Measurements from ENCODE around the gene OR5H1. TPM values are rescaled to one million over a fixed set of nuclear protein-coding genes. Genes with fewer than 3 reads are reported as not detected.
"Not testable (repeated sequence)": the region's sequence is repeated elsewhere in the genome, so short reads cannot be mapped to it uniquely, and the experiment has no call there.

Gene OR5H1
- total RNA-seq, 4 donors from 2014 or later, result not detected

- ATAC-seq, result no peak
- no peak overlapping the region for H3K27ac ChIP-seq
- TF ChIP-seq CTCF (IDR thresholded peaks at IDR 0.05 in 4 of 5, conservative IDR thresholded peaks at IDR 0.05 in 1 of 5) (no peak), POLR2A (IDR thresholded peaks at IDR 0.05) (no peak)
- intact Hi-C loops (cut with DNase I; ENCODE audit: low total_unique reads) (no loop called here), in situ Hi-C loops (cut with MboI; ENCODE audit: low sequenced_read_pairs in 4 of 4) (no loop called here)
- H3K4me1 ChIP-seq, result no peaks in the 10 kb centered on the region
- no peak overlapping the region for H3K4me3 ChIP-seq
- no peaks in the 10 kb centered on the region for H3K27me3 ChIP-seq
- H3K36me3 ChIP-seq, result no peaks in the 10 kb centered on the region
- no peaks in the 10 kb centered on the region for H3K9me3 ChIP-seq
- DNase-seq, result no peak
These were observed 10.0 kb downstream of the OR5H1 start for GRCh38 chr3:98140531-98140930.

- Histone ChIP-seq H3K27ac (no peak within 1 kb of the TSS), H3K36me3 (no peaks in the 10 kb centered on the region), H3K4me1 (no peaks in the 10 kb centered on the region), H3K27me3 (no peaks in the 10 kb centered on the region), H3K9me3 (no peaks in the 10 kb centered on the region), H3K4me3 (no peak within 1 kb of the TSS)
- no peak for DNase-seq
- ATAC-seq, result no peak
- intact Hi-C loops (cut with DNase I; ENCODE audit: low total_unique reads), result no loop called here
- in situ Hi-C loops (cut with MboI; ENCODE audit: low sequenced_read_pairs in 4 of 4), result no loop called here
- TF ChIP-seq POLR2A (IDR thresholded peaks at IDR 0.05) (no peak), CTCF (IDR thresholded peaks at IDR 0.05 in 4 of 5, conservative IDR thresholded peaks at IDR 0.05 in 1 of 5) (no peak)
These were observed 16.7 kb downstream of the OR5H1 start, which contains the start of gene OR5H14 for GRCh38 chr3:98147179-98147578. TSS of gene OR5H14 (plus strand) at chr3:98147479. CDS start at chr3:98149386, 1,907 bp downstream.

GRCh38 chr3:98148751-98149150, 18.2 kb downstream of the OR5H1 start:
- Histone ChIP-seq H3K4me1 (no peaks in the 10 kb centered on the region), H3K36me3 (no peaks in the 10 kb centered on the region), H3K9me3 (no peaks in the 10 kb centered on the region), H3K27ac (no peak overlapping the region), H3K27me3 (no peaks in the 10 kb centered on the region), H3K4me3 (no peak overlapping the region)
- DNase-seq, result no peak
- no peak for ATAC-seq
- intact Hi-C loops (cut with DNase I; ENCODE audit: low total_unique reads), result no loop called here
- TF ChIP-seq POLR2A (IDR thresholded peaks at IDR 0.05), result no peak
- TF ChIP-seq CTCF (IDR thresholded peaks at IDR 0.05 in 4 of 5, conservative IDR thresholded peaks at IDR 0.05 in 1 of 5), result no peak
- in situ Hi-C loops (cut with MboI; ENCODE audit: low sequenced_read_pairs in 4 of 4), result no loop called here

- intact Hi-C loops (cut with DNase I; ENCODE audit: low total_unique reads); DNase-seq; H3K27me3 ChIP-seq; H3K27ac ChIP-seq; H3K4me3 ChIP-seq; H3K9me3 ChIP-seq; in situ Hi-C loops (cut with MboI; ENCODE audit: low sequenced_read_pairs in 4 of 4); H3K4me1 ChIP-seq; ATAC-seq; H3K36me3 ChIP-seq: not testable (repeated sequence)
These were observed 18.9 kb downstream of the OR5H1 start for GRCh38 chr3:98149456-98149855.

- Histone ChIP-seq H3K27ac (no peak overlapping the region), H3K4me1 (no peaks in the 10 kb centered on the region), H3K27me3 (no peaks in the 10 kb centered on the region), H3K9me3 (no peaks in the 10 kb centered on the region), H3K36me3 (no peaks in the 10 kb centered on the region), H3K4me3 (no peak overlapping the region)
- ATAC-seq (no peak), DNase-seq (no peak)
- in situ Hi-C loops (cut with MboI; ENCODE audit: low sequenced_read_pairs in 4 of 4) (no loop called here), intact Hi-C loops (cut with DNase I; ENCODE audit: low total_unique reads) (no loop called here)
- TF ChIP-seq POLR2A (IDR thresholded peaks at IDR 0.05), result no peak
These were observed 20.7 kb downstream of the OR5H1 start for GRCh38 chr3:98151241-98151640.

- no peaks in the 10 kb centered on the region for H3K27me3 ChIP-seq
- H3K36me3 ChIP-seq, result no peaks in the 10 kb centered on the region
- H3K4me3 ChIP-seq, result no peak within 1 kb of the TSS
- no peak for ATAC-seq
- in situ Hi-C loops (cut with MboI; ENCODE audit: low sequenced_read_pairs in 4 of 4) (no loop called here), intact Hi-C loops (cut with DNase I; ENCODE audit: low total_unique reads) (no loop called here)
- DNase-seq, result no peak
- no peak within 1 kb of the TSS for H3K27ac ChIP-seq
- no peaks in the 10 kb centered on the region for H3K4me1 ChIP-seq
- H3K9me3 ChIP-seq, result no peaks in the 10 kb centered on the region
- TF ChIP-seq POLR2A (IDR thresholded peaks at IDR 0.05) (no peak), CTCF (IDR thresholded peaks at IDR 0.05 in 4 of 5, conservative IDR thresholded peaks at IDR 0.05 in 1 of 5) (no peak)
These were observed 35.9 kb downstream of the OR5H1 start, which contains the start of gene OR5H15 for GRCh38 chr3:98166396-98166795. TSS of gene OR5H15 (plus strand) at chr3:98166696. CDS start at chr3:98168700, 2,004 bp downstream.

All from gastrocnemius medialis (tissue), 4 donors.